ENCODE measurements around the gene ADORA2B.

DNA sequence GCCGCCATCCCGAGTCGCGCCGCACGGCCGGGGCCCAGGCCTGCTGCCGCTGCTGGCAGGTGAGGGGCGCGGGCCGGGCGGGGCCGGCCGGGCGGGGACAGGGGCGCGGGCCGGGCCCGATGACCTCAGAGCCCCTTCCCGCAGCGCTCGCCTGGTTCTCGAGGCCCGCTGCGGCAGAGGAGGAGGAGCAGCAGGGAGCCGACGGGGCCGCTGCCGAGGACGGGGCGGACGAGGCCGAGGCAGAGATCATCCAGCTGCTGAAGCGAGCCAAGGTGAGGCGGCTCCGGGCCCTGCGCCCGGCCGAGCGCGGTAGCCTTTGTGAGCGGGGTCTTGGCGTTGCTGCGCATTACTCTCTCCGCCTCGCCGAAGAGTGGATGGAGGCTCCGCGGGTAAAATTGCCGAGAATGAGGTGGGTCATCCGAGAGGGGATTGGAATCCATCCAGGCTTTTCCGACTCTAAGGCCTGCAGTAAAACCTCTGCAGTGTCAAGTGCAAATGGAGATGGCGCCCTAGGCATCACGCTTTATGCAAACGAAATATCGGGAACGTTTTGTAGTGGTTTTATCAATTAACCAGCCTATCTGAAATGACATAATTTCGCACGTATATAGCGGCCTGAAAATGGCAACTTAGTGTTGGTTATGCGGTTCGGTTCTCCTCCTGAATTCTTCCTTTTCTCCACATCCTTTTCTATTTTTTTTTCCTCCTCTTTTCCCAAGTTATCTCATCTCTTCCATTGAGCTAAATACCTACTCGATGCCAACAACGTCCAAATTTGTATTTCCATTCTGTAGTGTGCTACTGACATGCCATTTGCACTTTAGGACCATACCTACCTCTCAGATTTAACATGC lies 55.3 kb downstream of the ADORA2B start:
- no peak for TF ChIP-seq CTCF (IDR thresholded peaks at IDR 0.05; ENCODE audit: poor library complexity)
- no peak for TF ChIP-seq EZH2phosphoT487 (IDR thresholded peaks at IDR 0.05; ENCODE audit: low read depth, severe bottlenecking, unreplicated experiment)

All from hepatocyte (in vitro differentiated cells).